HCT116 (cell line): ENCODE data around the gene ATL1.

Experiments
- CTCF ChIP-seq, 3 experiments: fragments of 200-600 bp in 1 of 3; sonication (generic) in 1 of 3; IDR thresholded peaks in 2 of 3; conservative IDR thresholded peaks in 1 of 3; 2 replicates each; pipeline ENCODE4 v1.5.1; 2012 to 2017; ENCODE audit warnings: low read depth in 2 of 3, low read length in 2 of 3, antibody characterized with exemption in 1 of 3, borderline replicate concordance in 1 of 3, control low read depth in 1 of 3, mild to moderate bottlenecking in 1 of 3, mixed read lengths in 1 of 3, mixed run types in 1 of 3, moderate library complexity in 1 of 3; ENCODE audit not compliant: insufficient read depth in 1 of 3
- EZH2 ChIP-seq: fragments of 200-600 bp; sonication (generic); IDR thresholded peaks from 2 replicates; pipeline ENCODE4 v1.6.1; 2017; ENCODE audit warnings: antibody characterized with exemption, mixed run types
- EZH2phosphoT487 ChIP-seq: fragments of 200-600 bp; IDR thresholded peaks from 2 replicates; pipeline ENCODE4 v1.6.1; 2018; ENCODE audit warnings: antibody characterized with exemption, borderline replicate concordance
- YY1 ChIP-seq: IDR thresholded peaks from 2 replicates; pipeline ENCODE4 v1.6.1; 2011; ENCODE audit warnings: low read length, low read depth, moderate library complexity, mild to moderate bottlenecking; ENCODE audit not compliant: insufficient replicate concordance; ENCODE audit errors: extremely low read depth

- no peak for TF ChIP-seq YY1
- no peak for TF ChIP-seq CTCF (IDR thresholded peaks at IDR 0.05 in 2 of 3, conservative IDR thresholded peaks at IDR 0.05 in 1 of 3; ENCODE audit: borderline replicate concordance in 1 of 3, insufficient read depth in 1 of 3, low read depth in 2 of 3, low read length in 2 of 3)
- TF ChIP-seq EZH2, result no peak
- TF ChIP-seq EZH2phosphoT487, result no peak
Observed at GRCh38 chr14:50679674-50680073, 119.7 kb downstream of the ATL1 start.
